ENCODE data around the gene TMUB1. TPM values are rescaled to one million over a fixed set of nuclear protein-coding genes. Genes with fewer than 3 reads are reported as not detected.

The TMUB1 gene
- total and polyA plus RNA-seq, 2 donors (not counting 1 experiment from before 2014, with no cell fraction given) = 49.2 to 102 TPM

DNA sequence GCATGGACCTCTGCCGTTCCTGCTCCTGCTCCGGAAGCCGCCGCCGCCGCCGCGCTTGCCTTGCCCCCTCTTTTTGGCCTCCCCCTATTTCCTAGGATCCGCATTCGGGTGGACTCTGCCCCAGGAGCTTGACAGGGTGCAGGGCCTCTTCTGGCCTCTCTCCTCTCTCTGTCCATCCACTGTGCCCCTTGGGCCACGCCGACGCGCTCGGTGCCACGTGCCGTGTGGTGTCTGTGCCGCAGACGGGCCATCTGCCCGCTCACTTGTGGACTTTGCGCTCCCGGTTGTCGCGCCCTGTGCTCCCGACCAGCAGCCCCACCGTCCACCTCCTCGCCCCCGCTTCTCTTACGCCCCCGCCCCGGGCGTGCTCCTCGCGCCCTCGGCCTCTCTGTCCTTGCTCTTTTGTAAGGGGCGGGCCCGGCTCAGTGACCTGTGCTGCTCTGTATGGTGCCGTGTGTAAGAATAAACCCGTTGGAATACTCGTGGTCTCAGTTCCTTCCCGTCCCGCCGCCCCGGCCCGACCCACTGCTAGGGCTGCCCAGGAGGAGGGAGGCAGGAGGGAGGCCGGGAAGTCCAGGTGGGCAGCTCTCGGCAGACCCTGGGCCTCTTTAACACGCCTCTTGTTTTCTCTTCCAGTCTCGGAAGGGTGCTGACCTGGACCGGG is 40.0 kb upstream of the TMUB1 start:
- no peaks in the 10 kb centered on the region for H3K36me3 ChIP-seq (replicated peaks in 1 of 2; ENCODE audit: control extremely low read depth in 1 of 2, control insufficient read depth in 1 of 2, extremely low read depth in 1 of 2, insufficient read depth in 2 of 2, low read length in 1 of 2)
- no peak overlapping the region for H3K4me2 ChIP-seq (replicated peaks; ENCODE audit: low read depth, low read length, poor library complexity, severe bottlenecking)
- DNase-seq = no peak
- H3K4me1 Mint-ChIP-seq = peaks cover 6% of the 10 kb centered on the region
- H3K9me3 Mint-ChIP-seq (ENCODE audit: insufficient read depth) = no peaks in the 10 kb centered on the region
- WGBS (ENCODE audit: insufficient coverage) = 94% methylated on average over 44 of the region's 50 CpGs
- no peaks in the 10 kb centered on the region for H3K9me3 ChIP-seq (ENCODE audit: control extremely low read depth in 1 of 3, control insufficient read depth in 2 of 3, insufficient read depth in 1 of 3, low read length in 2 of 3)
- no peak overlapping the region for H3K4me3 ChIP-seq (ENCODE audit: control extremely low read depth in 1 of 5, extremely low read depth in 1 of 5, insufficient read depth in 1 of 5, low read depth in 2 of 5, low read length in 4 of 5)
- intact Hi-C loops (cut with micrococcal nuclease) = no loop called here
- H3K27ac ChIP-seq (ENCODE audit: low read length in 2 of 2) = no peak overlapping the region
- no peaks in the 10 kb centered on the region for H4K20me1 ChIP-seq (ENCODE audit: control insufficient read depth, insufficient read depth, low read length, poor library complexity, severe bottlenecking)
- ChIA-PET CTCF (interaction anchor here (0.6 to 2.0 kb wide), 29 partner anchors 9 to 949 kb away, joined by 3 to 17 read pairs (median 4); partner anchors contain the start of gene FASTK), POLR2A (no interaction called here)
- H3K4me1 ChIP-seq (ENCODE audit: control insufficient read depth in 2 of 2, insufficient read depth in 2 of 2, low read length in 2 of 2) = peaks cover 0 to 6% of the 10 kb centered on the region in 2 donors
- no peaks in the 10 kb centered on the region for H3K79me2 ChIP-seq (ENCODE audit: control insufficient read depth, insufficient read depth, low read length)
- no peak overlapping the region for H3K4me3 Mint-ChIP-seq
- TF ChIP-seq EZH2 (IDR thresholded peaks at IDR 0.05; ENCODE audit: borderline replicate concordance, insufficient read depth, low read depth, low read length, poor library complexity, severe bottlenecking) = no peak
- TF ChIP-seq, protein P1, sequence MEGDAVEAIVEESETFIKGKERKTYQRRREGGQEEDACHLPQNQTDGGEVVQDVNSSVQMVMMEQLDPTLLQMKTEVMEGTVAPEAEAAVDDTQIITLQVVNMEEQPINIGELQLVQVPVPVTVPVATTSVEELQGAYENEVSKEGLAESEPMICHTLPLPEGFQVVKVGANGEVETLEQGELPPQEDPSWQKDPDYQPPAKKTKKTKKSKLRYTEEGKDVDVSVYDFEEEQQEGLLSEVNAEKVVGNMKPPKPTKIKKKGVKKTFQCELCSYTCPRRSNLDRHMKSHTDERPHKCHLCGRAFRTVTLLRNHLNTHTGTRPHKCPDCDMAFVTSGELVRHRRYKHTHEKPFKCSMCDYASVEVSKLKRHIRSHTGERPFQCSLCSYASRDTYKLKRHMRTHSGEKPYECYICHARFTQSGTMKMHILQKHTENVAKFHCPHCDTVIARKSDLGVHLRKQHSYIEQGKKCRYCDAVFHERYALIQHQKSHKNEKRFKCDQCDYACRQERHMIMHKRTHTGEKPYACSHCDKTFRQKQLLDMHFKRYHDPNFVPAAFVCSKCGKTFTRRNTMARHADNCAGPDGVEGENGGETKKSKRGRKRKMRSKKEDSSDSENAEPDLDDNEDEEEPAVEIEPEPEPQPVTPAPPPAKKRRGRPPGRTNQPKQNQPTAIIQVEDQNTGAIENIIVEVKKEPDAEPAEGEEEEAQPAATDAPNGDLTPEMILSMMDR (IDR thresholded peaks at IDR 0.05) = no peak
- ATAC-seq (ENCODE audit: low read depth) = no peak
- H3K27me3 ChIP-seq (replicated peaks in 1 of 4; ENCODE audit: control extremely low read depth in 1 of 4, control insufficient read depth in 3 of 4, insufficient read depth in 4 of 4, low read length in 3 of 4) = no peaks in the 10 kb centered on the region
- no peak overlapping the region for H3K27ac Mint-ChIP-seq
- H3K9ac ChIP-seq (ENCODE audit: low read length) = no peak overlapping the region
- no peak overlapping the region for H2AFZ ChIP-seq (ENCODE audit: insufficient read depth, low read depth, low read length, poor library complexity, severe bottlenecking)
- H3K27me3 Mint-ChIP-seq = peaks cover 3% of the 10 kb centered on the region

DNA sequence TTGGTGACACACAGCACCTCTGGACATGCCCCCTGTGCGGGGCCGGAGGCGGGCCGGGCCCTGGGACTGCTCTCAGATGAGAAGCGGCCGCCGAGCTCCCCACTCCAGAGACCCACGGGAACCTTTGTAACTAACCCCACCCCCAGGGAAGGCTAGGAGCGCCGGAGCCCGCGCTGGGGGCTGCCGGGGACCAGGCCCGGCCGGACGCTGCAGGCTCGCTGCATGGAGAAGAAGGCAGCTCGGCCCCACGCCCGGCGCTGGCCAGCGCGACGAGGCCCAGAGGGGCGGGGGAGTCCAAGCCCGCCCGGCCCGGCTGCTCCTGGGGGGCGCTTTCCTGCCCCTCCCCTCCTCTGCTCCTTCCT is 39.5 kb upstream of the TMUB1 start:
- Mint-ChIP-seq H3K4me1 (peaks cover 6% of the 10 kb centered on the region), H3K27ac (no peak overlapping the region), H3K4me3 (no peak overlapping the region), H3K27me3 (peaks cover 3% of the 10 kb centered on the region), H3K9me3 (ENCODE audit: insufficient read depth) (no peaks in the 10 kb centered on the region)
- ChIA-PET CTCF (interaction anchor here (1.8 kb wide), 1 partner anchor 180 kb away, joined by 8 read pairs; no protein-coding TSS in a partner anchor), POLR2A (no interaction called here)
- Histone ChIP-seq H3K4me3 (ENCODE audit: control extremely low read depth in 1 of 5, extremely low read depth in 1 of 5, insufficient read depth in 1 of 5, low read depth in 2 of 5, low read length in 4 of 5) (no peak overlapping the region), H3K4me2 (replicated peaks; ENCODE audit: low read depth, low read length, poor library complexity, severe bottlenecking) (no peak overlapping the region), H3K9ac (ENCODE audit: low read length) (no peak overlapping the region), H3K4me1 (ENCODE audit: control insufficient read depth in 2 of 2, insufficient read depth in 2 of 2, low read length in 2 of 2) (peaks cover 0 to 6% of the 10 kb centered on the region in 2 donors), H2AFZ (ENCODE audit: insufficient read depth, low read depth, low read length, poor library complexity, severe bottlenecking) (no peak overlapping the region), H4K20me1 (ENCODE audit: control insufficient read depth, insufficient read depth, low read length, poor library complexity, severe bottlenecking) (no peaks in the 10 kb centered on the region), H3K27ac (ENCODE audit: low read length in 2 of 2) (no peak overlapping the region), H3K27me3 (replicated peaks in 1 of 4; ENCODE audit: control extremely low read depth in 1 of 4, control insufficient read depth in 3 of 4, insufficient read depth in 4 of 4, low read length in 3 of 4) (no peaks in the 10 kb centered on the region), H3K36me3 (replicated peaks in 1 of 2; ENCODE audit: control extremely low read depth in 1 of 2, control insufficient read depth in 1 of 2, extremely low read depth in 1 of 2, insufficient read depth in 2 of 2, low read length in 1 of 2) (no peaks in the 10 kb centered on the region), H3K79me2 (ENCODE audit: control insufficient read depth, insufficient read depth, low read length) (no peaks in the 10 kb centered on the region), H3K9me3 (ENCODE audit: control extremely low read depth in 1 of 3, control insufficient read depth in 2 of 3, insufficient read depth in 1 of 3, low read length in 2 of 3) (no peaks in the 10 kb centered on the region)
- intact Hi-C loops (cut with micrococcal nuclease) = no loop called here
- DNase-seq (no peak), ATAC-seq (ENCODE audit: low read depth) (no peak)
- TF ChIP-seq EZH2 (IDR thresholded peaks at IDR 0.05; ENCODE audit: borderline replicate concordance, insufficient read depth, low read depth, low read length, poor library complexity, severe bottlenecking) = no peak
- TF ChIP-seq, protein P1 (IDR thresholded peaks at IDR 0.05) = no peak
- 96% methylated on average over 27 of the region's 29 CpGs for WGBS (ENCODE audit: insufficient coverage)

Measured in B cell (primary cell).